Measurements from ENCODE around the gene SNAP47. TPM values are rescaled to one million over a fixed set of nuclear protein-coding genes. Genes with fewer than 3 reads are reported as not detected.
A peak's percentile ranks its signal among the peaks of the same experiment; 100 is the strongest.

SNAP47 gene
- total RNA-seq, 4 donors from 2014 or later: 25.7 to 71.0 (median 38.4) TPM

GRCh38 chr1:227739636-227740035 is 4.4 kb downstream of the SNAP47 start:
- Histone ChIP-seq H3K36me3 (no peaks in the 10 kb centered on the region), H3K9me3 (no peaks in the 10 kb centered on the region), H3K4me3 (no peak overlapping the region), H3K27me3 (no peaks in the 10 kb centered on the region), H3K4me1 (peaks cover 0 to 14% (median 5%) of the 10 kb centered on the region in 4 donors), H3K27ac (no peak overlapping the region)
- TF ChIP-seq POLR2A (IDR thresholded peaks at IDR 0.05): no peak
- no peak for TF ChIP-seq CTCF (IDR thresholded peaks at IDR 0.05)
- DNase-seq: no peak

DNA sequence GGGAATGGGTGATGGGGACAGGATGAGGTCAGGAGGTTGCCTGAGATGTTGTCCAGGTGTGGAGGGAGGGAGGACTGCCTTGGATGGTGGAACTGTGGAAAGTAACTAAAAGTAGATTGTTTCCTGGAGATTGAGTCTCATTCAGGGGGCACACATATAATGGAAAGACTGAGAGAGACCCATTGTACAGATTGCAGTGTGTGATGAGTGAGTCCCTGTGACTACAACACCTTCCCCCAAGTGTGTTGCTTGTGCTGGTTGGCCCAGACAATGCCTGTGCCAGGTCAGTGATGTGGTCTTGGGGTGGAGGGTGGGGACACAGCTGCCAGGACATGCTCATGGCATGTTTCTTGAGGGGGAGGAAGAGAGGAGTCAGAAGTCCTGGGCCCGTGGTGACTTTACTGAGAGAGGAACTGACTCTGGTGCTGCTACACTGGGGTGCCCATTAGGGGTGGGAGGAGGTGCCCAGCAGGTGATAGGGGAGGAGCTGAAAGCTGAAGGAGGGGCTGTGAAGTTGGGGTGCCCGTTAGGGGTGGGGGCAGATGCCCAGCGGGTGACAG is 5.2 kb downstream of the SNAP47 start:
- no peak for TF ChIP-seq POLR2A (IDR thresholded peaks at IDR 0.05)
- no peak for TF ChIP-seq CTCF (IDR thresholded peaks at IDR 0.05)
- H3K4me1 ChIP-seq: peaks cover 0 to 14% (median 5%) of the 10 kb centered on the region in 4 donors
- H3K4me3 ChIP-seq: no peak overlapping the region
- no peaks in the 10 kb centered on the region for H3K27me3 ChIP-seq
- DNase-seq: no peak
- no peaks in the 10 kb centered on the region for H3K36me3 ChIP-seq
- no peak overlapping the region for H3K27ac ChIP-seq
- H3K9me3 ChIP-seq: no peaks in the 10 kb centered on the region

DNA sequence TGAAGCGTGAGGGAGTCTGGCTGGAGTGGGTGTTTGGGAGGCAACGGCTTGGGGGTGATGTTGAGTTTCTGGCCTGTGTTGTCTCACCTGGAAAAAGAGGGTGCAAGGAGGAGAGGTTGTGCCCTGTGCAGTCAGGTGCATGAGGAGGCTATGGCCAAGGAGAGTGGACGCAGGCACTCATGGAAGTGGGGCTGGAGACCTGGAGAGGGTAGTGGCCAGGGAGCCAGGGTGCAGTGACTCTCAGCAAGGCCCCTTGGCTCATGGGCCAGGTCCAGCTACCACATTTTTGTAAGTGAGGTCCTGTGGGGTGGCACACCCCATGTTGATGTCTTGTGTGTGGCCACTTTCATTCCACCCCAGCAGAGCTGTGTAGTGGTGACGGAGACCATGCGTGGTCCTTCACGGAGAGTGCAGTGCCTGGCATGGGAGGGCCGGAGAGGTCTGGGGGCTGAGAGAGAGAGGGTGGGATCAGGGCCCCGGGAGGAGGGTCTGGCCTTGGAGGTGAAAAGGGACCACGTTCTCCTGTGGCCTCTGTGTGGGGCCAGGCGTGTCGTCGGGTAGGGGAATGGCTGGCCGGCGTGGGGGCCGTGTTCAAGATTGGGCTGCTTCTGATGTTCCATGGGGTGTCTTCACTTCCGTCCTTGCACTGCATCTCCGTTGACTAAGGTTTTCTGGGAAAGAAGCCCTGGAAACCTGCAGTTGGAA is 6.1 kb downstream of the SNAP47 start:
- no peaks in the 10 kb centered on the region for H3K9me3 ChIP-seq
- no peak overlapping the region for H3K4me3 ChIP-seq
- H3K27me3 ChIP-seq: no peaks in the 10 kb centered on the region
- no peaks in the 10 kb centered on the region for H3K36me3 ChIP-seq
- TF ChIP-seq CTCF (IDR thresholded peaks at IDR 0.05) (no peak), POLR2A (IDR thresholded peaks at IDR 0.05) (no peak)
- no peak overlapping the region for H3K27ac ChIP-seq
- H3K4me1 ChIP-seq: peaks cover 0 to 8% (median 0%) of the 10 kb centered on the region in 4 donors
- DNase-seq: no peak

DNA sequence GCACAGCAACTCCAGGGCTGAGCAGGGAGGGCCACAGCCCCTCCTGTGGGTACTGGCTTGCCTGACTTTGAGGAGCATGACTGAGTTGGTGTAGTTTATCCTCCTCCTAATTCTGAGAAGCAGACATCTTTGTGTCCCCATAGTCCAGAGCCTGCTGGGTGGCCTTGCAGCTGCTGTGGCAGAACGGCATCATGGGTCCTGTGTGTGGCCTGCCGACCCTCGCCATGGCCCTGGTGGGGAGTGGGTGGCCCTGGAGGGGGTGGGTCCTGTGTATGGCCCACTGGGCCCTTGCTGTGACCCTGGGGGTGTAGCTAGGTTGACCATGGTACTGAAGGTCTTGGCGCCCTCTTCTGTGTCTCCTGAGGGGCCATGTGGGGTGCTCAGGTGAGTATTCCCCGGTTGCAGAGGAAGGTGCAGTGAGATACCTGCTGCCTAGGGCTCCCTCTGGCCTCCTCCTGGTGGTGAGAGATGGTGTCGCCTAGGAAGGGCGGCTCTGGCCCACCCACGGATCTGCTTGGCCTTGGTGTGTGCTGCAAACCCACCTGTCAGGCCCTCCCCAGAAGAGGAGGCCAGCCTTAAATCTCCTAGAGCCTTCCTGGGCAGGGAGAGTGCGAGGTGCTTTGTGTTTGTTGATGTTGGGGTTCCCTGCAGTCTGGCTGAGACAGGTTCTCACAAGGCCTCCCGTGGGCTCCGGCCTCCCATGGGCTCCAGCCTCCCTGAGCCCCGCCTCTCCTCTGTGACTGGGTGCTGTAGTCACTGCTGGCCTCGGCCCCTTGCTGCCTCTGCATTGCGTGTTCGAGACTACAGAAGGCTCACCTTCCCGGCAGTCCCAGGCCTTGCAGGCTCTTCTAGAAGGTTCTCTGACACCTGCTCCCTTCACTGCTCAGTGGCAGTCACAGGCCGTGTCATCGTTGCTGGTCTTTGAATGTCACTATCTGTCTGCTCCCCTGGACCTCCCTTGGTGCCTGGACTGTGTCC is 7.8 kb downstream of the SNAP47 start:
- H3K4me1 ChIP-seq: peaks cover 0 to 10% (median 0%) of the 10 kb centered on the region in 4 donors
- H3K4me3 ChIP-seq: no peak overlapping the region
- no peak overlapping the region for H3K27ac ChIP-seq
- H3K27me3 ChIP-seq: no peaks in the 10 kb centered on the region
- H3K36me3 ChIP-seq: peaks cover 0 to 5% (median 0%) of the 10 kb centered on the region in 3 donors
- TF ChIP-seq CTCF (IDR thresholded peaks at IDR 0.05) (no peak), POLR2A (IDR thresholded peaks at IDR 0.05) (no peak)
- no peaks in the 10 kb centered on the region for H3K9me3 ChIP-seq
- DNase-seq: peak in 1 of 3 donors; percentile 28

DNA sequence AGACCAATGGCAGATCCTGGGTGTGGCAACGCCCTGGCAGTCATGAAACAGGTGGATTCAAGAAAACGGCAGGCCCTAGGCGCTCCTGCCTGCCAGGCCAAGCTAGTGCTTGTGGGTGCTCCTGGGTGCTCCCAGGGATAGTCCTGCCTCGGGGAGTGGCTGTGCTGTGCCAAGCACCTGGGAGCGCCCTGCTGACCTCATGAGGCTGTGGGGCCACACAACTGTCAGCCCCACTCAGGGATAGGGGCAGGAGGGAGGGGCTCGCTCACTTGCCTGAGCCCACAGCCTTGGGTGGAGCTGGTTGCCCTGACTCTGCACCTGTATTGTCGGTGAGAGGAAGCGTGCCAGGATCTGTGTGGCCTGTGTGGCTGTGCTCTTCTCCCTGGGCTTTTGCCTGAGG is 9.4 kb downstream of the SNAP47 start:
- Histone ChIP-seq H3K9me3 (no peaks in the 10 kb centered on the region), H3K4me3 (no peak overlapping the region), H3K27ac (no peak overlapping the region), H3K4me1 (peaks cover 0 to 14% (median 0%) of the 10 kb centered on the region in 4 donors), H3K27me3 (no peaks in the 10 kb centered on the region), H3K36me3 (peaks cover 0 to 5% (median 0%) of the 10 kb centered on the region in 3 donors)
- no peak for DNase-seq
- TF ChIP-seq CTCF (IDR thresholded peaks at IDR 0.05): no peak
- no peak for TF ChIP-seq POLR2A (IDR thresholded peaks at IDR 0.05)
